HG03159 (cell line): ENCODE data around the gene SLC6A17.

Experiments used
- ATAC-seq: cut with Tn5 transposase; IDR thresholded peaks from one replicate; pipeline ENCODE4 v1.9.1; 2021; ENCODE audit warnings: mild to moderate bottlenecking, moderate library complexity; ENCODE audit not compliant: unreplicated experiment

SLC6A17 gene

DNA sequence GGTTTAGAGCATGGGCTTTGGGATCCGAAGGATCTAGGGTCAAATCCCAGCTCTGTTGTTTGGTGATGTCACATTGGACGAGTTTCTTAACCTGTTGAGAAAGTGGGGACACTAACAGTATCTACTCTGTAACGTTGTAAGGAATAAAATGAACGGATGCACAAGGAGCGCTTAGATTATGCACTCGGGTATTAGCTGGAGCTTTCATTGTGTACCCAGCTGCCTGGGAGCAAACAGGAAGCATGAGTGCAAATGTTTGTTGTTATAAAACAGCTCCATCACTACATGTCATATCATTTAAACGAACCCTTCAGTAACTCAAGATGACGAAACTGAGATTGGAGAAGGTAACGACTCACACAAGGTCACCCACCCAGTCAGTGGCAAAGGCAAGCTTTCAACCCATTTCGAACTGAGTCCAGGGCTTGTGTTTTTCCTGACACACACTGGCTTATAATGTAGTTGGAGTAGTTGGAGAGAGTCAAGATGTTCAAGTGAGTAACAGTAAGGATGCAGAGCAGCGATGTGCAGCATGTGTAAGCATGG, 16.2 kb upstream of the SLC6A17 start:
- no peak for ATAC-seq

DNA sequence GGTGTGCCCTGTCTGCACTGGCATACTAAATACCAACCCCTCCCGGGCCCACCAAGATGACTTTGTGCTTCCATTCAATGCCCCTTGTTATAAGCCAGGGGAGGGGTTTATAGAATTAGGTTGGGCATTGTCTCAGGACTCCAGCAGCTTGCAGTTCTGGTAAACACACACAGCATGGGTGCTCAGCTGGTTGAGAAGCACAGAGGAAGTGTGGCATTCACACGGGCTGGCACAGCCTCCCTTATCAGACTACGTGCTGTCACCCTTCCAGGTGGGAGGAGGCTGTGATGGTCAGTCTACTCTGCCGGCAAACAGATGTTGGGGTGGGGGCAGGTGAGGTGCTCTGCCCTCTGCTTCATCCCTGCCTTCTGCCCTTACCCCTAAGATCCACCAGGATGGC, 15.0 kb upstream of the SLC6A17 start:
- ATAC-seq: no peak

DNA sequence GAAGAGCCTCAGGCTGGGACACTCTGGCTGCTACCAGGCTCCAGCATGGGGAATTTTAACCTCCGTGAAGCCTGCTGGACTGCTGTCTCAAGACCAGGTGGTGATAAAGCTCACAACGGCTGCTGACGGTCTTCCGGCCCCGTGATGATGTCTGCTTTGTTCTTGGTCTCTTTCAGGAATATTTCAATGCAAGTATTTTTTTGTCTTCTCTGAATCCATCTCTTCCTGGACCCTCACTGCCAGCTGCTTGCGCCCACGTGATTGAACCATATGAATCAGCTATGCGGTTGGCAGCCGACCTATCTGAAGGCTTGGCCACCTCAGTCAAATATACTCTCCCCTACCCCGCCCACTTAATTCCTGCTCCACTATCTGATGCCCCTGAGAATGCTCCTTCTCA, 14.6 kb upstream of the SLC6A17 start:
- no peak for ATAC-seq

DNA sequence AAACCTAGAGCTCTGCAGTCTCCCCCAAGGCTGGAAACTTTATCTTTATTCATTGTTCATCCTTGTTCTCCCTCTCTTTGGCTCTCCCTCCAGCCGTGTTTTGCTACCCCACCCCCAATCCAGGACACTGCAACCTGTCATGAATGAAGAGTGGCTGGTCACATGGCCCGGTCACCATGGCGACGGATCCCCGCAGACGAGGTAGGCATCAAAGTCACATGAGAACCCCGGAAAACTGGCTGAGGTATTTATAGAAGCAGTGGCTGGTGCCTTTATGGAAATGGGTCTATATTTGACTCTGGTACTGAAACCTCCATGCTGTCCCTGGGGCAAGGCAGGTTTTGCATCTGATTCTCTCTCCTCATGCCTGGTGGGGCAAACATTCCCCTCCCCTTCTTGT, 13.4 kb upstream of the SLC6A17 start:
- ATAC-seq: no peak

DNA sequence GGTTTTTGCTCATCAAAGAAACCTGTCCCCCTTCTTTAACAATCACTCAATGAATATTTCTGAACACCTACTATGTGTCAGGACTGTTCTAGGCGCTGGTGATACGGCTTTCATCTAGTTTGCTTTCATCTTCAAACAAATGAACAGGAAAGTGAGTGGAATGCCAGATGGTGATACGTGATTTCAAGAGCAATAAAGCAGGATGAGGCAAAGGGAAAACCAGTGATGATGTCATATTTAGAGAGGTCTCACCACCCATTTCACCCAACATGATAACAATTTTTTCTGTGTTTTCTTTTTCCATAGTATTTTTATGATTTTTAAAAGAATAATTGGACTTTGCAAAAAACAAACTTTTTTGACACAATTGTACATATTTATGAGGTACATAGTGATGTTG, 11.3 kb upstream of the SLC6A17 start:
- no peak for ATAC-seq

DNA sequence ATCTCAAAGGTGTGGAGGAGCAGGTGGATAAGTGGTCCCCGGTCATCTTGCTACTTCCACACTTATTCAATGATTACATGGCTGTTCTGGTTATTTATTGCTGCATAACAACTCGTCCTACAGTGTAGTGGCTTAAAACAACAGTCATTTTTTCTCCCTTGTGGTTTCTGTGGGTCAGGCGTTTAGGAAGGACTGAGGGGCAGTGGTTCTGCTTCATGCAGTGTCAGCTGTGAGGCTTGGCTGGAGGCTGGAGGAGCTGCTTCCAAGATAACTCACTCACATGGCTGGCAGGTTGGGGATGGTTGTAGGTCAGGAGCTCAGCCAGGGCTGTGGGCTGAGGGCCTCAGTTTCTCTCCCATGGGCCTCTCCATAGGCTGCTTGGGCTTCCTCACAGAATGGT, 5.9 kb upstream of the SLC6A17 start:
- no peak for ATAC-seq

DNA sequence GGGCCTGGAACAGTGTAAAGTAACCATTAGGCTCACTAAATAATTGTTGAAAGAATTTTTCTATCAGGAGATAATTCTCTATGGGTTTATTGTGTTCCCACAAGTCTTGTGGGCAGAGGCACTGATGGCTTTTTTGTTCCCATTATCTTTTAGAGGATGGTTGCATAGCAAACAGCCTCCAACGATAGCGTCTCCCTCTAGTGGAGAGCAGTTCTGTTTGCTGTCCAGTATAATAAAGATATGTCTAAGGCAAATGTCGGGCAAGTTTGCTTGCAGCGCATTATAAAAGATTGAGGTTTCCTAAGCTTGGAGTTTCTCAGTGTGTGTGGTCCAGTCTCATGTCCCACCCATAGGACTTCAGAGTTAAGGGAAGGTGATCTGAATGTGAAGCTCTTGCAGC, 1.3 kb upstream of the SLC6A17 start:
- no peak for ATAC-seq

DNA sequence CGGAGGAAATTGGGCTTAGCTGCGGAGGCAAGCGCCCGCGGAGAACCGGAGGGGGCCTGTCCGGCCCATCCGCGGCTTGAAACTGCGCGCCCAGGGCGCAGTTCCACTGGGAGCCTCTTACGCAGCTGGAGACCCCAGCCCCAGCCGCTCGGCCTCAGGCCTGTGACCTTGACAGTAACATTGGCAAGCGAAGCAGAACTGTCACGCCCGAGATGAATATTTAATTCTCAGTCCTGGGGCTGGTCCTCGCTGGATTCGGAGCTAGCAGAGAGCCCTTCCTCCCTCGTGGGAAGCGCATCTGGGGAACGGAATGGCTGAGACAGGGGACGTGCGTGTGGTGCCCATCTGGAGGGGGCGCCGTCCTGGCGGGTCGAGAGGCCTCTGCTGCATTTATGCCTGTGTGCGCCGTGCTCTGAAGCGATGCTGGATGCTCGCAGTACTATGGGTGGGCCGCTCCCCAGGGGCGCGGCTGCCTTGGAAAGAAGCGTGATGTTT, 928 bp downstream of the SLC6A17 start:
- ATAC-seq: no peak

DNA sequence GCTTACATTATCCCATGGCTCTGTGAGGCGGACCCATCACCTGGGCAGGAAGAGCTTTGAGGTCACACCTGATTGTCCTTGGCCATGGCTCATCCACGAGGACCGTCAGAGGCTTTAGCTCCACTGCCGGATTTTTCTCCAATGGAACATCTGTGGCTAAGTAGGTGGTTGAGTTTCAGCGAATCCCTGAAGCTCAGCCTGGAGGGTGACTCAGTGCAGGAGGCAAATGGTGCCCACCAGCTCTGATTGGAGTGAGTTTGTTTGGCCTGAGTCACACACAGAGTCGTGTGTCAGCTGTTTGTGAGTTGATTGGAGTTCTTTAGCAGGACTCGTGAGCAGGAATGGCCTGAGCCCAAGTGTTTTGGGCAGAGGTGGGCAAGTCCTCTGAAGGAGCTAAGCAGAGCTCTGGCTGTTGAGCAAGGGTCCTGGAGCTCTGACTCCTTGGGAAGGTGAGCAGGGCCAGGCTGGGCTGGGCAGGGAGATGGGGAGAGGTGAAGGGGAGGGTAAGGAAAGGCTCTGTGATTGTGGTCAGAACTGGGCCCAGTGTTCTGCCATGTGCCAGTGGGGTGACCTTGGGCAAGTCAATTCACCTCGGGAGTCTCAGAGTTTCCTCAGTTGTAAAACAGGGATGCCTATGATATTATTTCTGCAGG, 2.0 kb downstream of the SLC6A17 start:
- no peak for ATAC-seq

DNA sequence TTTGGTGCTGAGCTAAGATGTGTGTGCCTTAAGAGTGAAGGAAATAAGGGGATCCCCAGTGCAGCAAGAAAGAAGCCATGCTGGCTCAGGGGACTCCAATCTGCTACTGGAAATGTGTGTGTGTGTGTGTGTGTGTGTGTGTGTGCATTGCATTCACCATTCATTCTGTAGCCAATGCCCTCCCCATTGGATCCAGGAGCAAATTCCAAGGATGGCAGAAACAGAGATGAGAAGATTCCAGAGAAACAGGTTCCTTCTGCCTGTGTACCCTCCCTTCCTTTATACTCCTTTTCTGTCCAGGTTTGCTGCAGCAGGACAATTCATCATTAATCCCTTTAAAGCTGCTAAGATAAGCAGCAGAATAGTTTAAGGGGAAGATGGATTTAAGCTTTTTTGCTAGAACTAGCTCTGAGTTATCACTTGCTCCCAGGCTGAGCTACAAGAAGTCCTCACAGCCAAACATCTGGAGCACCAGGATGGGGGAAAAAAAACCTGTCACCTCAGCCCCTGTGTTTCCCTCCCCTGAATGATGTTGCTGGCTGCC, 3.2 kb downstream of the SLC6A17 start:
- no peak for ATAC-seq

DNA sequence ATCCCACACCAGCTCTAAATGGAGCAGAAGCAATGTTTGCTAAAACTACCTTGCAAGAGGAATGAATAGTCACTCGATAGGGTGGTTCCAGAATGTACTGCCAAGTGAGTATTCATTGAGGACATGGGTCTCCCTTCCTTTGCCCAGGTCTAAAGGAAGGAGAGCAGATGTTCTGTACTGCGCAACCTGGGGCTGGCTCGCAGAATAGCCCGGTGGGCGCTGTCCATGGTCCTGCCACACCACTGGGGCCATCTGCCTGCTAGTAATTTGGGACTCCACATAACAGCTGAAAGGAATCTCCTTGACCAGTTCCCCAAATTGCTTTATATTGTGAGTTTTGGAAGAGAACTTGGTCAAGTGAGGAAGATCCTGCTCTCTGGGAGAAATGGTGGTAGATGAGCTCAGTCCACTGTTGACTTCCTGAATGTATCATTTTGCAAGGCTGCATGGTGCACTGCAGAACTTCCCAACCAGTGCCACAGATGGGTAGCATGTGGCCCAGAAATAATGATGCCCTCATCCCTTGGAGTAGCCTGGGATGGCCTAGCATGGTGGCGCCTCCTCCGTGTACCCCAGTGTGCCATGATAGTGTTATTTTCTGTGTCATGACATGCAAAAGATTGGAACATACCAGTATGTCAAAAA, 5.7 kb downstream of the SLC6A17 start:
- no peak for ATAC-seq

DNA sequence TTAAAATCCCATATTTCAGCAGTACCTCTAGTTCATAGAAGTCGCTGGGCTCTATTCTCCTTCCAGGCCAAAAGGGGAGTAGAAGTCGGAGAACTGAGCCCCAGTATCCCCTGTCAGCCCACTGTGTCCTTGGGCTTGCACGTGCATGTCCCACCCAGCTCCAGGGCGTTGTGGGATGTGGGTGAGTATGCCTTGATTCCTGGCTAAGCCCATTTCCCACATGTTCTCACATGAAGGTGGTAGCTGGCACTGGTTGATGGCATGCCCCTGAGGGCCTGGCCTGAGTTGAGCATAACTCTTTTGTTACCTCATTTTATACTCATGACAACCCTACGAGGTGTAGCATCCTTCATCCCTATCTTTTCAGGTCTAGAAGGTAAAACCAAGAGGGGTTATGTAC, 8.0 kb downstream of the SLC6A17 start:
- ATAC-seq: no peak

DNA sequence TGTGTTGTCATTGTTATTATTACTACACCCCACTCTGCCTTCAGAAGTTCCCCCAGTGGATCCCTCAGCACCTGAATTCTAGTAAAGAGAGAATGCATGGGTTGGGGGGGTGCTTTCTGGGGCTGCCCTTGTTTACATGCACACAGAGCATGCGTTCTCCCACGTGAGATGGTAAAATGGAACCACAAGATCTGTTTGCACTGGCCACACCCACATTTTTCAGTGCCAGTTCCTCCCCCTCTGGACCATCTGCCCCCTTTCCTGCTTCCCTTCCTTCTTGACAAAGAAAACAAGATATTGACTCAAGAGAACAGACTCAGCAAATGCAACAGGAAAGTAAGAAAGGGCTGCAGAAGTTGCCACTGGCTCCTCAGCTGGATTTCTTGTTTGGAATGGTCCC, 8.9 kb downstream of the SLC6A17 start:
- no peak for ATAC-seq

DNA sequence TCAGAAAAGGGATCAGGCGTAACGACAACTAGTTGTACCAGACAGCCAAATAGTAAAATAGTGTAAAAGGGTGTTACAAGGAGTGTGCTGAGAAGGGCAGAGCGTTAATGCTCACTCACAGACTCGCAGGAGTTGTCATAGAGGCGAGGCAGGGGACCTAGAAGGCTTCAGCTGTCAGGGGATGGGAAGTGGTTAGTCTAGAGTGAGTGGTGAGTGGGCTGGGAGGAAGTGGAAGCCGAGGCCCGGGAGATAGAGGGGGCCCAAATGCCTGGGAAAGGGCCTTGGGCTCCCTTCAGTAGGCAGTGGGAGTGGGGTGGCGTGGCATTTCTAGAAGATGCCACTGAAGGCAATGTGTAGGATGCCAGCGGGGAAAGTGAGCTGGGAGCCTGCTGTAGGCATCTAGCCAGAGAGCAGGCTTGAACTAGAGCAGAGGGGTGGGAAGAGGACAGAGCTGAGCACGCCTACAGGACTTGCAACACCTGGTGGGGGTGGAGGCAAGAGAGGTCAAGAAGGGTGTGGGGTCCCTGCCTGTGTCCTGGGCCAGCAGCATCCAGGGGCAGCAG, 10.3 kb downstream of the SLC6A17 start:
- ATAC-seq: no peak

DNA sequence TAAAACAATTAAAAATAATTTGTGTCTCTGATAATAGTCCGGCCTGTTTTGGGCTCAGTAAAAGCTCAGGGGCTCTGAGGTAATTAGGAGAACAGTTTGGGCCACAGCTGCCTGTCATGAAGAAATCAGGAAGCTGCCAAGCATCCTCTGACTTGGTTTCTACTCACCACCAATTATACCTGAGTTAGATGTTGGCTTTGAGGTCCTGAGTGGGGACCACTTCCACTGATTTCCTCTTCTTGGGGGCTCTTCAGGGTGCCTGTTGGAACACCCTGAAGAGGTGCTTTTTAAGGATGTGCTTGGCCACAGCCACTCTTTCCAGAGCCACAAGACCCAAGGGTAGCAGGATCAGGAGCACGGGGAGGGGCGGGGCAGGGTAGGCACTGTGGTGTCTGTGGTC, 10.9 kb downstream of the SLC6A17 start:
- ATAC-seq: no peak

DNA sequence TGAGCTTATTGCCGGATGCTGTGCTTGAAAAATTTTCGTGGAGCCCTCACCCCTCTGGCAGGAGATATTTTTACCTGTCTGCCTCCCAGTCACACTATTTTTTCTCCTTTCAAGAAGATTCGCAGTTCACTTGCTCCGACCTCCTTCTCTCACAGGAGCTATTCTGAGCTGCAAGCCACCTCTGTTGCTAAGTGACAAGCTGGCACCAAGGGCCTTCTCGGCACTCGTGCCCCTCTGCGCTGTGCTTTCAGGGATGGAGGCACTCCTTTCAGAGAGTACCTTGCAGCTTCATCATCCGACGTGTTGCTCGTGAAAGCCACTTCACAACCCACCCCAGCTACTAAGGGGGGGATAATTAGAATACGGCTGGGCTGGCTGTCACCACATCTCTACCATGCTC, 11.6 kb downstream of the SLC6A17 start:
- ATAC-seq: no peak

DNA sequence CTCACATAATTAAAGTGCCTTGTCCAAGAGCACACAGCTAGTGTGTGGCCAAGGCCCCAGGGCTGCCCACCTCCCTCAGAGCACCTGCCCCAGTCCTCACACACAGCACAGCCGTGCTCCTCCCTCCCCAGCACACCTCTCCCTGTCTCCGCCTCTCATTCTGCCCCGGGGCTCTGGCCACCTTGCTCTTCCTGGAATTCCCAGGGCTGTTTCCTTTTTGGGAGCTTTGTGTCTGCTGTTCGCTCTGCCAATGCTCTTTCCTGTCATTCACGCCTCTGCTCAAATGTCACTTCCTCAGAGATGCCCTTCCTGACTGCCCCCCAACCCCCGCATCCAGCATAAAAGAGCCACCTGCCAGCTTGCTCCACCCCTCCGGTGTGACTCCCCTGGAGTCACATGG, 13.3 kb downstream of the SLC6A17 start:
- no peak for ATAC-seq

DNA sequence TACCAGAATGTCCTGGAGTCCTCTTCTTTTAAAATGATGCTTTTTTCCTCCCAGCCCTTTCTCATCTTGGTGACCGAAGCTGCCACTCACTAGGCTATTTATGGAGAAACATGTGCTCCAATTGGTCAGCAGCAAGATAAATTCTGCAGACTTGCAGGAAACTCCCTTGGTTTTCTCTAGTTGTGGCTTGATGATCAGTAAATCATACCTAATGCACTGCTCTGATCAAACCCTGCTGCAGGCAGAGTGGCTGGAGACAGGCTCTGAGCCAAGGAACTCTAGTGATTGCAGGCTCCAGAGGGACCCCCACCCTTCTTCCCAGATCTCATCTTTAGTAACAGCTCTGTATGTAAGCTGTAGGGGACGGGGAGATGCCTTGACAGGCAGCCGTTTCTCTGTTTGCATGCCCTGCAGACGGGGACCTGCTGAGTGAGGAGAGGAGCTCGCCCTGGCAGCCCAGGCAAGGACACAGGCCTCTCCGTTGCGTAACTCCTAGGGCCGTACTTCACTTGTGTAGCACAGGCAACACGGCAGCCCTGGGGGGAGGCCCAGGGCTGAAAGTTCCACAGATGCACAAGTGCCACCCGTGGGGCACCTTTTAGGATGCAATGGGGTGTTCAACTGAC, 14.5 kb downstream of the SLC6A17 start:
- ATAC-seq: no peak

DNA sequence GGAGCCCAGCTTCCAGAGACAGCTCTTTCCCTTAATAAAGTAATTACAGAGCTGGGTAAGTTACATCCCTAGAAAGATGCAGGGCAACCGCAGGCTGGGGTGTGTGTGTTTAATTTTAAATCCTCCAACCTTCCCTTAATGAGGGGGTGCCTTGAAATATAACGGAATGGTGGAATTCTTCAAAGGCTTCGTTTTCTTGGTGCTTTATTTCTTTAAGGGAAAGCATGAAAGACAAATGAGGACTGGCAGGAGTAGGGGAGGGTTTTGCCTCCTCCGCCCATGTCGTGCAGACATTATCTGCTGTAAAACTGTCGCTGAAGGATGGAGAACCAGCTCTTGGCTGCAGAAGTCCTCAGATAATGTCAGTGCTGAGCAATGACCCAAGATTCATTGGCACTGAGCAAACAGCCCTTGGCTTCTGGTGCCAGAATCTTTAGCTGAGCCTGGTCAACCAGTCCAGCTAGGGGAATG, 15.5 kb downstream of the SLC6A17 start:
- ATAC-seq: no peak

DNA sequence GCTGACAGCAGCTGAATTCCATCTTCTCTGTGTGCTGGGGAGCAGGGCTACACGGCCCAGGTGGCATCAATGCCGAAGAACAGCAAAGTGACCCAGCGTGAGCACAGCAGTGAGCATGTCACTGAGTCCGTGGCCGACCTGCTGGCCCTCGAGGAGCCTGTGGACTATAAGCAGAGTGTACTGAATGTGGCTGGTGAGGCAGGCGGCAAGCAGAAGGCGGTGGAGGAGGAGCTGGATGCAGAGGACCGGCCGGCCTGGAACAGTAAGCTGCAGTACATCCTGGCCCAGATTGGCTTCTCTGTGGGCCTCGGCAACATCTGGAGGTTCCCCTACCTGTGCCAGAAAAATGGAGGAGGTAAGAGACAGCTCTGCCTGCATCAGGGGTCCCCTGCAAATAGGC, 16.6 kb downstream of the SLC6A17 start:
- no peak for ATAC-seq
